CD4-positive, alpha-beta T cell (primary cell): ENCODE data around the gene ZHX3. TPM values are rescaled to one million over a fixed set of nuclear protein-coding genes. Genes with fewer than 3 reads are reported as not detected.
"Not testable (repeated sequence)": the region's sequence is repeated elsewhere in the genome, so short reads cannot be mapped to it uniquely, and the experiment has no call there.

Source experiments
- ATAC-seq: fragments of 200-7000 bp; cut with Tn5 transposase; one replicate; pipeline ENCODE4 v1.10.0; 2022; ENCODE audit warnings: mild to moderate bottlenecking; ENCODE audit not compliant: poor library complexity
- CTCF ChIA-PET: fragments of 350-600 bp; sonication (Branson Sonifier 250); formaldehyde crosslinking; loops from one replicate; lab custom pipeline; 2021; ENCODE audit warnings: antibody characterized with exemption, inconsistent platforms; lab: Charles Lee
- POLR2A ChIA-PET: fragments of 350-600 bp; sonication (Branson Sonifier 250); formaldehyde crosslinking; loops from one replicate; lab custom pipeline; 2021; ENCODE audit warnings: antibody characterized with exemption, inconsistent platforms; lab: Charles Lee
- DNase-seq, 14 experiments: peaks; one replicate each; pipeline ENCODE4 v3.0.0-alpha.2; 2013 to 2020; ENCODE audit warnings: mixed read lengths in 2 of 14
- H3K27ac ChIP-seq, 2 donors: one replicate each; pipeline versions ENCODE4 v1.5.1 to v1.7.0; 2013; ENCODE audit warnings: low read length in 2 of 2, low read depth in 1 of 2, mild to moderate bottlenecking in 1 of 2
- H3K27me3 ChIP-seq, 2 experiments: 1 replicate in 1 of 2; 2 replicates in 1 of 2; pipeline versions ENCODE4 v1.6.1 to v1.7.0; 2013; ENCODE audit warnings: low read length in 2 of 2, control low read depth in 1 of 2, mild to moderate bottlenecking in 1 of 2, moderate library complexity in 1 of 2; ENCODE audit not compliant: insufficient read depth in 2 of 2, control insufficient read depth in 1 of 2
- H3K36me3 ChIP-seq: one replicate; pipeline ENCODE4 v1.6.1; 2013; ENCODE audit warnings: low read length, control low read depth; ENCODE audit not compliant: insufficient read depth
- H3K4me1 ChIP-seq: one replicate; pipeline ENCODE4 v1.6.1; 2013; ENCODE audit warnings: low read length, control low read depth; ENCODE audit not compliant: insufficient read depth
- H3K4me3 ChIP-seq: one replicate; pipeline ENCODE4 v1.5.1; 2013; ENCODE audit warnings: mild to moderate bottlenecking, low read length, moderate library complexity
- H3K9me3 ChIP-seq, 2 experiments: 1 replicate in 1 of 2; 2 replicates in 1 of 2; pipeline versions ENCODE4 v1.6.1 to v1.7.0; 2013; ENCODE audit warnings: low read length in 2 of 2, mild to moderate bottlenecking in 2 of 2, control low read depth in 1 of 2, moderate library complexity in 1 of 2; ENCODE audit not compliant: control insufficient read depth in 1 of 2, insufficient read depth in 1 of 2
- H3K27ac Mint-ChIP-seq: one replicate; pipeline ENCODE4 v1.8.0; 2020; ENCODE audit warnings: mixed read lengths
- H3K27me3 Mint-ChIP-seq: one replicate; pipeline ENCODE4 v1.8.0; 2021; ENCODE audit warnings: mixed read lengths
- H3K36me3 Mint-ChIP-seq: one replicate; pipeline ENCODE4 v1.8.0; 2021; ENCODE audit warnings: low read depth, mixed read lengths
- H3K4me1 Mint-ChIP-seq: one replicate; pipeline ENCODE4 v1.8.0; 2021; ENCODE audit warnings: low read depth, mixed read lengths
- H3K4me3 Mint-ChIP-seq: one replicate; pipeline ENCODE4 v1.8.0; 2020; ENCODE audit warnings: mild to moderate bottlenecking, mixed read lengths
- H3K9me3 Mint-ChIP-seq: one replicate; pipeline ENCODE4 v1.8.0; 2020; ENCODE audit warnings: mixed read lengths
- intact Hi-C, 2 experiments: fragments of 100-400 bp; cut with DNase I in 1 of 2; cut with micrococcal nuclease in 1 of 2; formaldehyde crosslinking; loops; one replicate each; pipeline versions ENCODE4 v1.15.1 to v1.9.0; 2023 to 2025; cut with DNase I, micrococcal nuclease
- total RNA-seq, 174 experiments: library from RNA in 2 of 174; stranded (reverse) in 2 of 174; gene quantifications; one replicate each; pipeline ENCODE4 v1.2.3 and lab custom pipeline; 2021 to 2026
- TF ChIP-seq, protein P1 (sequence below): fragments of 200-600 bp; IDR thresholded peaks from one replicate; pipeline ENCODE4 v1.8.0; 2022; ENCODE audit warnings: antibody characterized with exemption, mild to moderate bottlenecking

Gene ZHX3
- total RNA-seq, 2 experiments from 2014 or later, result 6.6 to 7.6 TPM

DNA sequence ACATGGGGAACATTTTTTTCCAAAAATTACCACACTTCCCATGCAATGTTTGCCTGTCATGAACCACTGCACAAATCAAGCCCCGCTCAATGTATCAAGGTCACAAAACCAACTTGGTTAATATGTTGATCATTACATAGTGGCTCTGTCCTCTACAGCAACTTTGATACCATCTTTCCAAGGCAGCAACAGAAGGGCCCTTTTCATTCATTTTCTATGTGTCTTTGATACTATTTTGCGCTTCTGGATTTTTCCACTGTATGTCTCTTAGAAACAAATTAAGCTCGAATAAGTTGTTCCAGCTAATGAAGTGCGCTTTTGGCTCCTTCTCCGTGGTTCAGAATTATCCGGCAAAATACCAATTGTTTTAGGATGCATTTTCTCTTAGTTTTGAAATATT, 1.5 kb downstream of the ZHX3 start:
- Histone ChIP-seq H3K4me1 (peaks cover 13% of the 10 kb centered on the region), H3K27ac (no peak overlapping the region), H3K9me3 (no peaks in the 10 kb centered on the region), H3K27me3 (no peaks in the 10 kb centered on the region), H3K4me3 (no peak overlapping the region), H3K36me3 (no peaks in the 10 kb centered on the region)
- TF ChIP-seq, protein P1, sequence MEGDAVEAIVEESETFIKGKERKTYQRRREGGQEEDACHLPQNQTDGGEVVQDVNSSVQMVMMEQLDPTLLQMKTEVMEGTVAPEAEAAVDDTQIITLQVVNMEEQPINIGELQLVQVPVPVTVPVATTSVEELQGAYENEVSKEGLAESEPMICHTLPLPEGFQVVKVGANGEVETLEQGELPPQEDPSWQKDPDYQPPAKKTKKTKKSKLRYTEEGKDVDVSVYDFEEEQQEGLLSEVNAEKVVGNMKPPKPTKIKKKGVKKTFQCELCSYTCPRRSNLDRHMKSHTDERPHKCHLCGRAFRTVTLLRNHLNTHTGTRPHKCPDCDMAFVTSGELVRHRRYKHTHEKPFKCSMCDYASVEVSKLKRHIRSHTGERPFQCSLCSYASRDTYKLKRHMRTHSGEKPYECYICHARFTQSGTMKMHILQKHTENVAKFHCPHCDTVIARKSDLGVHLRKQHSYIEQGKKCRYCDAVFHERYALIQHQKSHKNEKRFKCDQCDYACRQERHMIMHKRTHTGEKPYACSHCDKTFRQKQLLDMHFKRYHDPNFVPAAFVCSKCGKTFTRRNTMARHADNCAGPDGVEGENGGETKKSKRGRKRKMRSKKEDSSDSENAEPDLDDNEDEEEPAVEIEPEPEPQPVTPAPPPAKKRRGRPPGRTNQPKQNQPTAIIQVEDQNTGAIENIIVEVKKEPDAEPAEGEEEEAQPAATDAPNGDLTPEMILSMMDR, result no peak
- H3K4me1 Mint-ChIP-seq, result peaks cover 38% of the 10 kb centered on the region
- POLR2A ChIA-PET, result interaction anchor here (1.1 to 2.4 kb wide), 3 partner anchors 10 to 178 kb away, joined by 3 to 15 read pairs (median 4); partner anchors contain the start of gene PLCG1
- DNase-seq, result no peak
- CTCF ChIA-PET, result no interaction called here
- no peak for ATAC-seq
- H3K9me3 Mint-ChIP-seq, result no peaks in the 10 kb centered on the region
- peak overlapping the region; percentile 90 for H3K4me3 Mint-ChIP-seq
- intact Hi-C loops, result loop anchor here in 1 of 2 experiments (1.0 to 5.0 kb wide), 6 partner anchors 84 to 376 kb away; partner anchors contain the start of genes CHD6 and TOP1
- H3K27me3 Mint-ChIP-seq, result no peaks in the 10 kb centered on the region
- peak overlapping the region; percentile 74 for H3K27ac Mint-ChIP-seq
- H3K36me3 Mint-ChIP-seq, result no peaks in the 10 kb centered on the region

DNA sequence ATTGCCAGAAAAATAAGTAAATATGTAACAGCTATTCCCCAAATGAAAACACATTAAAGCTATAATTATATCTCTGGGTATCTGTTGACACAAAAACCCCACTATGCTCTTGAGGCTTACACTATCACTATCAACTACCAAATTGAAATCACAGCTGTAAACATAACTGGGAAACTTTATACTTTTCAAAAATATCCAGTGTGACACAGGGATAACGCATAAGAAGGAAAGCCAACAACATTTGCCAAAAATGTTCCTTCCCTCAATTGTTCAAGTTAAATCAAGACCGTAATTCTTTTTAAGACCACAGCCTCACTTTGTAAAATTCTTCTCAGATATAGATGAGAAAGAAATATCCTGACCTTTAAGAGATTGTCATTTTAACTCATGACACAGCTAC, 3.1 kb downstream of the ZHX3 start:
- Histone ChIP-seq H3K27me3 (no peaks in the 10 kb centered on the region), H3K36me3 (no peaks in the 10 kb centered on the region), H3K27ac (no peak overlapping the region), H3K4me1 (peaks cover 13% of the 10 kb centered on the region), H3K9me3 (no peaks in the 10 kb centered on the region), H3K4me3 (no peak overlapping the region)
- TF ChIP-seq, protein P1, result no peak
- CTCF ChIA-PET, result no interaction called here
- no peak for DNase-seq
- ATAC-seq, result no peak
- intact Hi-C loops, result no loop called here
- Mint-ChIP-seq H3K9me3 (no peaks in the 10 kb centered on the region), H3K4me3 (peak overlapping the region; percentile 60), H3K36me3 (no peaks in the 10 kb centered on the region), H3K4me1 (peaks cover 35% of the 10 kb centered on the region), H3K27me3 (no peaks in the 10 kb centered on the region), H3K27ac (no peak overlapping the region)
- POLR2A ChIA-PET, result no interaction called here

DNA sequence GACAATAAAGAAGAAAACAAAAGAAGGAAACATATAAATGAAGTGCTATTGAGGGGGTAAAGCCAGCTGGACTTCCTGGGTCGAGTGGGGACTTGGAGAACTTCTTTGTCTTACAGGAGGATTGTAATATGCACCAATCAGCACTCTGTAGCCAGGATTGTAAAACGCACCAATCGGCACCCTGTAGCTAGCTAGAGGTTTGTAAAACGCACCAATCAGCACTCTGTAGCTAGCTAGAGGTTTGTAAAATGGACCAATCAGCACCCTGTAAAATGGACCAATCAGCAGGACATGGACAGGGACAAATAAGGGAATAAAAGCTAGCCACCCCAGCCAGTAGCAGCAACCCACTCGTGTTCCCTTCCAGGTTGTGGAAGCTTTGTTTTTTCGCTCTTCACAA, 5.5 kb downstream of the ZHX3 start:
- H3K4me3 Mint-ChIP-seq, H3K27me3 Mint-ChIP-seq, intact Hi-C loops, H3K4me3 ChIP-seq, ATAC-seq, CTCF ChIA-PET, H3K27ac Mint-ChIP-seq, POLR2A ChIA-PET, H3K9me3 Mint-ChIP-seq, H3K9me3 ChIP-seq, H3K36me3 Mint-ChIP-seq, H3K4me1 ChIP-seq, H3K36me3 ChIP-seq, H3K27ac ChIP-seq, H3K27me3 ChIP-seq, DNase-seq: not testable (repeated sequence)
- H3K4me1 Mint-ChIP-seq, result peaks cover 25% of the 10 kb centered on the region

GRCh38 chr20:41309817-41310216, 7.7 kb downstream of the ZHX3 start:
- Mint-ChIP-seq H3K27ac (no peak overlapping the region), H3K4me3 (no peak overlapping the region), H3K9me3 (no peaks in the 10 kb centered on the region), H3K36me3 (no peaks in the 10 kb centered on the region), H3K4me1 (peaks cover 6% of the 10 kb centered on the region), H3K27me3 (no peaks in the 10 kb centered on the region)
- ChIA-PET POLR2A (no interaction called here), CTCF (no interaction called here)
- TF ChIP-seq, protein P1, result no peak
- Histone ChIP-seq H3K4me3 (no peak overlapping the region), H3K27ac (no peak overlapping the region), H3K27me3 (no peaks in the 10 kb centered on the region), H3K36me3 (no peaks in the 10 kb centered on the region), H3K9me3 (no peaks in the 10 kb centered on the region), H3K4me1 (no peaks in the 10 kb centered on the region)
- ATAC-seq (no peak), DNase-seq (no peak)
- intact Hi-C loops, result no loop called here
